Fibroblast of lung (primary cell): ENCODE data around the gene NCOR1.
"Not testable (repeated sequence)": the region's sequence is repeated elsewhere in the genome, so short reads cannot be mapped to it uniquely, and the experiment has no call there.

ENCODE experiments used
- CTCF ChIP-seq, 2 donors: IDR thresholded peaks in 1 of 2; conservative IDR thresholded peaks in 1 of 2; 1 replicate in 1 of 2; 2 replicates in 1 of 2; pipeline ENCODE4 v1.5.1; 2011 to 2012; ENCODE audit warnings: low read length in 2 of 2, control low read depth in 1 of 2, inconsistent platforms in 1 of 2, low read depth in 1 of 2, mild to moderate bottlenecking in 1 of 2
- EZH2 ChIP-seq: IDR thresholded peaks from 2 replicates; pipeline ENCODE4 v1.5.1; 2012; ENCODE audit warnings: low read length, control low read depth, mild to moderate bottlenecking; ENCODE audit errors: missing control alignments

- not testable (repeated sequence) for TF ChIP-seq CTCF (conservative IDR thresholded peaks at IDR 0.05 in 1 of 2, IDR thresholded peaks at IDR 0.05 in 1 of 2; ENCODE audit: low read depth in 1 of 2, low read length in 2 of 2); EZH2
Measured at GRCh38 chr17:16194307-16194835, 21.0 kb downstream of the NCOR1 start.
